Measurements from ENCODE around the gene MGAT4A. TPM values are rescaled to one million over a fixed set of nuclear protein-coding genes. Genes with fewer than 3 reads are reported as not detected.

MGAT4A gene
- total RNA-seq, 1 donor from 2014 or later = 1.7 TPM

- Histone ChIP-seq H2AFZ (ENCODE audit: low read depth, low read length) (no peak overlapping the region), H3K4me3 (ENCODE audit: insufficient read depth, low read depth, low read length) (no peak overlapping the region), H4K20me1 (ENCODE audit: insufficient read depth, low read length) (no peaks in the 10 kb centered on the region), H3K4me1 (ENCODE audit: insufficient read depth, low read length) (peaks cover under 1% of the 10 kb centered on the region), H3K9ac (ENCODE audit: low read length) (no peak overlapping the region), H3K4me2 (ENCODE audit: low read length) (no peak overlapping the region), H3K9me3 (ENCODE audit: insufficient read depth, low read depth, low read length) (no peaks in the 10 kb centered on the region), H3K79me2 (ENCODE audit: insufficient read depth, low read length) (no peaks in the 10 kb centered on the region), H3K27me3 (ENCODE audit: insufficient read depth, low read length) (peaks cover 2% of the 10 kb centered on the region), H3K27ac (ENCODE audit: low read depth, low read length) (no peak overlapping the region), H3K36me3 (ENCODE audit: insufficient read depth, low read length) (no peaks in the 10 kb centered on the region)
- Mint-ChIP-seq H3K27ac (ENCODE audit: unreplicated experiment) (no peak overlapping the region), H3K4me3 (ENCODE audit: unreplicated experiment) (no peak overlapping the region), H3K9me3 (ENCODE audit: unreplicated experiment) (peaks cover 9% of the 10 kb centered on the region), H3K27me3 (ENCODE audit: low read depth, unreplicated experiment) (no peaks in the 10 kb centered on the region), H3K4me1 (ENCODE audit: low read depth, unreplicated experiment) (no peaks in the 10 kb centered on the region), H3K36me3 (ENCODE audit: low read depth, unreplicated experiment) (no peaks in the 10 kb centered on the region)
- TF ChIP-seq EZH2 (IDR thresholded peaks at IDR 0.05; ENCODE audit: insufficient read depth, low read length) (no peak), CTCF (IDR thresholded peaks at IDR 0.05; ENCODE audit: insufficient read depth, low read depth, low read length) (no peak)
- no peak for DNase-seq (ENCODE audit: low read depth)
- no peak for FAIRE-seq
These were observed 47.2 kb upstream of the MGAT4A start for GRCh38 chr2:98778151-98778550.

- Histone ChIP-seq H3K4me3 (ENCODE audit: insufficient read depth, low read depth, low read length) (no peak overlapping the region), H3K36me3 (ENCODE audit: insufficient read depth, low read length) (no peaks in the 10 kb centered on the region), H3K9ac (ENCODE audit: low read length) (no peak overlapping the region), H2AFZ (ENCODE audit: low read depth, low read length) (no peak overlapping the region), H3K79me2 (ENCODE audit: insufficient read depth, low read length) (no peaks in the 10 kb centered on the region), H3K9me3 (ENCODE audit: insufficient read depth, low read depth, low read length) (no peaks in the 10 kb centered on the region), H3K27ac (ENCODE audit: low read depth, low read length) (no peak overlapping the region), H3K4me2 (ENCODE audit: low read length) (no peak overlapping the region), H4K20me1 (ENCODE audit: insufficient read depth, low read length) (no peaks in the 10 kb centered on the region), H3K4me1 (ENCODE audit: insufficient read depth, low read length) (peaks cover 5% of the 10 kb centered on the region), H3K27me3 (ENCODE audit: insufficient read depth, low read length) (peaks cover 2% of the 10 kb centered on the region)
- no peak for DNase-seq (ENCODE audit: low read depth)
- Mint-ChIP-seq H3K9me3 (ENCODE audit: unreplicated experiment) (peaks cover 9% of the 10 kb centered on the region), H3K27ac (ENCODE audit: unreplicated experiment) (peak overlapping the region; percentile 69), H3K4me1 (ENCODE audit: low read depth, unreplicated experiment) (peaks cover 4% of the 10 kb centered on the region), H3K4me3 (ENCODE audit: unreplicated experiment) (no peak overlapping the region), H3K36me3 (ENCODE audit: low read depth, unreplicated experiment) (no peaks in the 10 kb centered on the region), H3K27me3 (ENCODE audit: low read depth, unreplicated experiment) (peaks cover 3% of the 10 kb centered on the region)
- no peak for FAIRE-seq
- no peak for TF ChIP-seq CTCF (IDR thresholded peaks at IDR 0.05; ENCODE audit: insufficient read depth, low read depth, low read length)
- no peak for TF ChIP-seq EZH2 (IDR thresholded peaks at IDR 0.05; ENCODE audit: insufficient read depth, low read length)
These were observed 46.8 kb upstream of the MGAT4A start for GRCh38 chr2:98777710-98778109.

- Mint-ChIP-seq H3K4me1 (ENCODE audit: low read depth, unreplicated experiment) (peaks cover 9% of the 10 kb centered on the region), H3K36me3 (ENCODE audit: low read depth, unreplicated experiment) (no peaks in the 10 kb centered on the region), H3K27ac (ENCODE audit: unreplicated experiment) (no peak overlapping the region), H3K4me3 (ENCODE audit: unreplicated experiment) (no peak overlapping the region), H3K9me3 (ENCODE audit: unreplicated experiment) (peaks cover 6% of the 10 kb centered on the region), H3K27me3 (ENCODE audit: low read depth, unreplicated experiment) (peaks cover 10% of the 10 kb centered on the region)
- Histone ChIP-seq H2AFZ (ENCODE audit: low read depth, low read length) (no peak overlapping the region), H3K79me2 (ENCODE audit: insufficient read depth, low read length) (no peaks in the 10 kb centered on the region), H3K27ac (ENCODE audit: low read depth, low read length) (no peak overlapping the region), H3K9ac (ENCODE audit: low read length) (no peak overlapping the region), H3K36me3 (ENCODE audit: insufficient read depth, low read length) (no peaks in the 10 kb centered on the region), H3K9me3 (ENCODE audit: insufficient read depth, low read depth, low read length) (no peaks in the 10 kb centered on the region), H4K20me1 (ENCODE audit: insufficient read depth, low read length) (no peaks in the 10 kb centered on the region), H3K4me1 (ENCODE audit: insufficient read depth, low read length) (peaks cover 7% of the 10 kb centered on the region), H3K4me2 (ENCODE audit: low read length) (no peak overlapping the region), H3K4me3 (ENCODE audit: insufficient read depth, low read depth, low read length) (no peak overlapping the region), H3K27me3 (ENCODE audit: insufficient read depth, low read length) (peaks cover 2% of the 10 kb centered on the region)
- DNase-seq (ENCODE audit: low read depth) (no peak), FAIRE-seq (no peak)
- no peak for TF ChIP-seq EZH2 (IDR thresholded peaks at IDR 0.05; ENCODE audit: insufficient read depth, low read length)
- no peak for TF ChIP-seq CTCF (IDR thresholded peaks at IDR 0.05; ENCODE audit: insufficient read depth, low read depth, low read length)
These were observed 46.1 kb upstream of the MGAT4A start for GRCh38 chr2:98777076-98777475.

All from astrocyte (in vitro differentiated cells and primary cell).